Activated T-helper 17 cell treated with anti-CD3 and anti-CD28 coated beads, Interleukin-2, amount 50 U/mL, for 72 hours (primary cell): ENCODE data around the gene SFR1. TPM values are rescaled to one million over a fixed set of nuclear protein-coding genes. Genes with fewer than 3 reads are reported as not detected.

Source experiments
- ATAC-seq: fragments of 150-1000 bp; cut with Tn5 transposase; replicated peaks from 2 replicates; pipeline ENCODE4 v1.10.0; 2021; ENCODE audit warnings: mild to moderate bottlenecking, moderate library complexity
- H3K27ac Mint-ChIP-seq: one replicate; pipeline ENCODE4 v1.8.0; 2022; ENCODE audit warnings: mixed read lengths
- H3K27me3 Mint-ChIP-seq: one replicate; pipeline ENCODE4 v1.8.0; 2022; ENCODE audit warnings: mixed read lengths
- H3K36me3 Mint-ChIP-seq: one replicate; pipeline ENCODE4 v1.8.0; 2022; ENCODE audit warnings: low read depth, mild to moderate bottlenecking, mixed read lengths
- H3K4me1 Mint-ChIP-seq: one replicate; pipeline ENCODE4 v1.8.0; 2022; ENCODE audit warnings: mixed read lengths
- H3K4me3 Mint-ChIP-seq: one replicate; pipeline ENCODE4 v1.8.0; 2022; ENCODE audit warnings: mild to moderate bottlenecking, mixed read lengths
- H3K9me3 Mint-ChIP-seq: one replicate; pipeline ENCODE4 v1.8.0; 2022; ENCODE audit warnings: mixed read lengths
- total RNA-seq, 2 donors: library from RNA; stranded (reverse); gene quantifications; one replicate each; pipeline ENCODE4 v1.2.3, GENCODE V29; 2022

SFR1 gene, protein sequence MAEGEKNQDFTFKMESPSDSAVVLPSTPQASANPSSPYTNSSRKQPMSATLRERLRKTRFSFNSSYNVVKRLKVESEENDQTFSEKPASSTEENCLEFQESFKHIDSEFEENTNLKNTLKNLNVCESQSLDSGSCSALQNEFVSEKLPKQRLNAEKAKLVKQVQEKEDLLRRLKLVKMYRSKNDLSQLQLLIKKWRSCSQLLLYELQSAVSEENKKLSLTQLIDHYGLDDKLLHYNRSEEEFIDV
- 10 to 100 TPM; 12.4 to 14.3 TPM for total RNA-seq

DNA sequence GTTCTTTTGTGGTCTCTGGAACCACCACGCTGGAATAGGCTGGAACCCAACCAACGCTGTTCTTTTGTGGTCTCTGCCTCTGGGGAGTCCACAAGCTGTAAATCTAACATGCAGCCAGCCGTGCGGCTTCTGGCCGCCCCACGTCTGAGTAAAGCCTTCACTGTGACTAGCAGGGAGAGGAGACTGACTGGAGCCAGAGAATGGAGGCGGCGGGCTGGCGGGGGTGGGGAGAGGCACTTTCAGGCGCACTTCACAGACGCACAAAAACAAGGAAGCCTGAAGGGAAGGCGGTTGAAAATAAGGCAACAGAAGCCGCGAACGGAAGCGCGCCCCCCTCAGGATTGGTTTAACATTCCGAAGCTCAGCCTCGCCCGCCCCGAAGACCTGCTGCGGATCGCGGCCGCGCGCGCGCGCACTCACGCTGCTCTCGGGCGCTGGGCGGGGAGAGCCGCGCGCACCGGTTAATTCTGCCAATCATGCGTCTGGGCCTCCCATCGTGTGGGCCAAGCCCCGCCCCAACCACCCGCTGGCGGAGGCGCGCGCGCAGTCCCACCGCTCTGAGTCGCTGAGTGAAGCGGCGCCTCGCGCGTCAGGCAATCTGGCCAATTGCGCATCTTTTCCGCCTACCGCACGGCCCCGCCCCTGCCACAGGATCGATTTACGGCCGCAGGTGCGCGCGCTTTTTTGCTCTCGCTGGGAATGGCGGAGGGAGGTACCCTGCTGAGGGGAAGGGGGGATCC, at the start of gene SFR1:
Gene SFR1 (plus strand): TSS at position 687 of the 740 bp plus-strand sequence. CDS start 13 bp downstream, at position 700.
- ATAC-seq = peak; percentile 90
- Mint-ChIP-seq H3K4me3 (peak within 1 kb of the TSS; percentile 91), H3K36me3 (peaks cover 31% of the 10 kb centered on the region), H3K4me1 (peaks cover 22% of the 10 kb centered on the region), H3K27me3 (no peaks in the 10 kb centered on the region), H3K27ac (peak within 1 kb of the TSS; percentile 99), H3K9me3 (no peaks in the 10 kb centered on the region)

DNA sequence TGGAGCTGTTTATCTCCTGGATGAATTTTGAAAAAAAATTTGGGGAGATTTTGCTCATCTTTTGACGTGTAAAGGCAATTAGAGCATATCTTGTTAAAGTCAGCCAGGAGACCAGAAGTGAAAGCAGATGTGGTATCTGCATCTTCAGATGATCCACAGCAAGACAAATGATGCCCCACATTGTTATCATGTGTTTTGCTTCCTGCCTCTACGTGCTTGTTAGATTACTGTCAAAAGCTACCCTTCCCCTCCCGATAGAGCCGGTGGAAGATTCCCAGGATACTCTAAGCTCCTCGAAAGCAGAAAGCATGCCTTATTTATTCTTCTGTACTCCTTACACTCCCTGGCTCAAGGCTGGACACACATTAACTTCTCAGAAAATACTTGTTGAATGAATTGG, 49.2 kb upstream of the SFR1 start:
- ATAC-seq = no peak
- H3K9me3 Mint-ChIP-seq = no peaks in the 10 kb centered on the region
- H3K4me3 Mint-ChIP-seq = no peak overlapping the region
- H3K27me3 Mint-ChIP-seq = no peaks in the 10 kb centered on the region
- no peak overlapping the region for H3K27ac Mint-ChIP-seq
- no peaks in the 10 kb centered on the region for H3K4me1 Mint-ChIP-seq
- no peaks in the 10 kb centered on the region for H3K36me3 Mint-ChIP-seq

DNA sequence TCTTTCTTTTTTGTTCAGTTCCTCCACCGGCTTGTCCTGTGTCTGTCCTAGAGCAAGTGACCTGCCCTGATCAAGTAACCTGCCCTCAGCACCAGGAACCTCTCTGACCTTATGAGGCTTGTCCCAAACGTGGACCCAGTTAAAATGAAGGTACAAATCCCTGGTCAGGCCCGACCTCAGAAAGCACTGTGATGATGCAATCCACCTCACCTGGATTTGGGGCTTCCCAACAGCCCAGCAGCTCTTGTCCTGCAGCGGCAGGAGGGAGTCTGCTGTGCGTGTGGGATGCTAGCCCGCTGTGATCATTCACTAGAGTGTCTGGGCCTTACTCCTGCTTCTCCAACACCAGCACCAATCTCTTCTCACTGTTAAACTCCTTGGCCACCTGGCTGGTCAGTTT, 47.5 kb upstream of the SFR1 start:
- Mint-ChIP-seq H3K4me3 (no peak overlapping the region), H3K27ac (no peak overlapping the region), H3K9me3 (no peaks in the 10 kb centered on the region), H3K36me3 (no peaks in the 10 kb centered on the region), H3K27me3 (no peaks in the 10 kb centered on the region), H3K4me1 (no peaks in the 10 kb centered on the region)
- ATAC-seq = no peak

DNA sequence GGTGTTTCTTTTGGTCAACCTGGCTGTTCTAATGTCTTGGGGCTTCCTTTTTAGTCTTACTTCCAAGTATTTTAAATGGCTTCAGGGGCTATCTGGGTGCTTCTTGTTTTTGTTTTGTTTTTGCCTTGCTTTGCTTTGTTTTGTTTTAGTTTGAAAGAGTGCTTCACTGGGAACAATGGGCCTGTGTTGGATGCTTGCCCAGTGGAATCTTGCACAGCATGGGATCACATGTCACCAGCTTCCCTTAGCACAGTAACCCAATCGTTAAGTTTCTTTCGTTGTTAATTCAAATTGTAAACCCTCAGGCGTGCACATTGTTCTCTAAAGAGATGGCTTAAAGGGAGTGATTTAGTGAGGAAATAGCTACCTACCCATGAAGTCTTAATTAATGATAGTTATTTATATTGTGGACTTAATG, 45.2 kb upstream of the SFR1 start:
- no peaks in the 10 kb centered on the region for H3K4me1 Mint-ChIP-seq

DNA sequence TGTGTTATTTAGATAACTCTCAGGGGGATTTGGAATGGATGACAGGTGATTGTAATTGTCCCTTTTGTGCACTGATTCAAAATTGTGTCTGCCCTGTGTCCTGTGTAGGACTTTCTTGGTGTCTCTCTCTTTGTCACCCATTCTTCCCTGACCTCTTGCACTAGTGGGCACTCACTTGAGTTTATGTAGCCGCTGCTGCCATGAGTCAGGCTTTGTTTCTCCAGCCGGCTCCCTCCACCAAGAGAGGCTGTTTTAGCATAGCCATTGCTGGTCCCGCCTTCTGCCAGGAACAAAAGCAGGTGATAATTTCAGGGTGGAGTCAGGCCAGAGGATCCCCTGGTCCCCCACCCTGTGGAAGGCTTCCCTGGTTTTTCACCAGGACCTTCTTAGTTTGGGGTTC, 44.7 kb upstream of the SFR1 start:
- H3K27me3 Mint-ChIP-seq = no peaks in the 10 kb centered on the region
- ATAC-seq = no peak
- H3K36me3 Mint-ChIP-seq = no peaks in the 10 kb centered on the region
- H3K27ac Mint-ChIP-seq = no peak overlapping the region
- no peaks in the 10 kb centered on the region for H3K9me3 Mint-ChIP-seq
- H3K4me3 Mint-ChIP-seq = no peak overlapping the region
- no peaks in the 10 kb centered on the region for H3K4me1 Mint-ChIP-seq

More for the DNA sequence above, 45.2 kb upstream of the SFR1 start:
- H3K9me3 Mint-ChIP-seq = no peaks in the 10 kb centered on the region
- no peaks in the 10 kb centered on the region for H3K27me3 Mint-ChIP-seq
- no peak overlapping the region for H3K27ac Mint-ChIP-seq
- H3K4me3 Mint-ChIP-seq = no peak overlapping the region
- H3K36me3 Mint-ChIP-seq = no peaks in the 10 kb centered on the region
- ATAC-seq = no peak

DNA sequence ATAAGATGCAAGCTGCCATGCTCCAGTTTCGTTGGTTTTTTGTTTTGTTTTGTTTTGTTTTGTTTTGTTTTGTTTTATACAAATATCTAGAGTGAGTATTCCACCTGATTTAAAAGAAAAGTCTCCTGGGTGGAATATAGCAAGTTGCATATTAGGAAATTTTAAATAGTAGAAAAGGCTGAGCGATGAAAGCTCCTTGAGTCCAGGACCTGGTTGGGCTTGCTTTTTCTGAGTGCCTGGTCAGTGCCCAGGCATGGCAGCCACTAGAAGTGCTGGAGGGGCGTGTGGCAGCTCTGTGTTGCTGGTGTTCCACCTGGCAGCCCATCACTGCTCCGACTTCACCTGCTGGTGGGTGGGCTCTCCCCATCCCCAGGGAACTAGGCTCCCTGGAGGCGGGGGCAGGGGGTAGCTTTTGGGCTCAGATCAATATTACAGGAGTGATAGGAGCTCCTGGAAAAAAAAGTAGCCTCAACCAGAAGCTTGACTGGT, 44.3 kb upstream of the SFR1 start:
- Mint-ChIP-seq H3K4me3 (no peak overlapping the region), H3K4me1 (no peaks in the 10 kb centered on the region), H3K9me3 (no peaks in the 10 kb centered on the region), H3K36me3 (no peaks in the 10 kb centered on the region), H3K27ac (no peak overlapping the region), H3K27me3 (no peaks in the 10 kb centered on the region)
- ATAC-seq = no peak

DNA sequence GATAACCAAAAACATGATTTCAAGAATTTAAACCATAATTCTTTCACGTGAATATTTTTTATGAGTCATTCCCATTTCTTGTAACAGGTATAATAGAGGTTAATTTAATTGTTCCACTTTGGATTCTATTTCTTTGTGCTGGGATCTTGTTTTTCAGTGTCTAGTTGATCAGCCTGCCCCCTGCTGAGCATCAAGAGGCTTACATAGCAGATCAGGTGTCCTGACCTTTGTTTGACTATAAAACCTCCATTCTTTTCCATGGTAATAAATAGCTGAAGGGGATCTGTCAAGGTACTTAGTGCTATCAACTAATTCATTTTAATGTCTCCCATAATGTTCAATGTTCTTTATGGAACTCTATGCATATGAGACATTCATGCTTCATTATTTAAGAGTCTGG, 41.2 kb upstream of the SFR1 start:
- no peak overlapping the region for H3K27ac Mint-ChIP-seq
- ATAC-seq = peak; percentile 24
- no peaks in the 10 kb centered on the region for H3K36me3 Mint-ChIP-seq
- no peak overlapping the region for H3K4me3 Mint-ChIP-seq
- no peaks in the 10 kb centered on the region for H3K9me3 Mint-ChIP-seq
- no peaks in the 10 kb centered on the region for H3K4me1 Mint-ChIP-seq
- H3K27me3 Mint-ChIP-seq = no peaks in the 10 kb centered on the region

DNA sequence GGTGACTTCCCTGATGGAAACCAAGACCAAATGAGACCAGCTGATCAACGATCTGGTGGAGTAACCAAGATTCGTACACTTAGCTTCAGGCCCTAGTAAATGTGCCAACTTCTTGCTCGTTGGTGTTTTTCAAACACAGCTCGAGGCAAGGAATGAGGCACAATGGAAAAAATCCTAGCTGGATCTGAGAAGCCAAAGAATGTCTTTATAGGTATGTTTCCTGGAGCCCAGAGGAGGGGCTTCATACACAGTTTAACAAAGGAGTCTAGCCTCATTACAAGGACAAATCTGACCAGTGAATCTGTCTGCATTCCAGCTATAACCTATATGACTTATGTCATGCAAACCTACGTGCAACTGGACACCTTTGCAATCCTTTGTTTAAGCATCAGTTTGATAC, 40.0 kb upstream of the SFR1 start:
- Mint-ChIP-seq H3K27ac (no peak overlapping the region), H3K27me3 (no peaks in the 10 kb centered on the region), H3K9me3 (no peaks in the 10 kb centered on the region), H3K36me3 (no peaks in the 10 kb centered on the region), H3K4me3 (no peak overlapping the region), H3K4me1 (no peaks in the 10 kb centered on the region)
- ATAC-seq = no peak

DNA sequence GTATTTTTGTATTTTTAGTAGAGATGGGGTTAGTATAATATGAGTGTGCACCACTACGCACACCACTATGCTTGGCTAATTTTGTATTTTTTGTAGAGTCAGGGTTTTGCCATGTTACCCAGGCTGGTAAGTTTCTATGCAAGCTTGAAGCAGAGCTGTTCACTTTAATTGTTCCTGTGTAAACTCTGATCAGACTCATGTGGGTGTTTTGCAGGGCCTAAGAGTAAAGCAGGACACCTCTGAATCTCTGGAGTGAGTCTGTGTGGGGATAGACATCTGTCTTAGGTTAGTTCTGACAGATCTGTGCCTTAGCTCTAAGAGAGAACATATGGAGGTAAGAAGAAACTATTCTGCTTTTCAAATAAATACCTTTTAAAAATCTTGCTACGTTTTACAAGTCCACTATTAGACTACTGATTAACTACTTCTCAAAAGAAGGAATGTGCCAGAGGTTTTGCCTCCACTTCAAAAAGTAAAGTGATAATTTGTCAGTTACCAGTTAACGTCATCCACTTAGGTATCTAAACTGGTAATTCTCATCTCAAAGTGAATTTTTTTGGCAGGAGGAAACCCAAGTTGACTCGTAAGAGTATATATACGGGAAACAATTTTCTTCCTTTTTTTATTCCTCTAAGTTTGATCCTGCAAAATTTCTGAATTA, 37.4 kb upstream of the SFR1 start:
- H3K4me1 Mint-ChIP-seq = no peaks in the 10 kb centered on the region
- no peak overlapping the region for H3K4me3 Mint-ChIP-seq
- no peaks in the 10 kb centered on the region for H3K36me3 Mint-ChIP-seq
- no peak overlapping the region for H3K27ac Mint-ChIP-seq
- no peaks in the 10 kb centered on the region for H3K9me3 Mint-ChIP-seq
- ATAC-seq = no peak
- H3K27me3 Mint-ChIP-seq = no peaks in the 10 kb centered on the region

DNA sequence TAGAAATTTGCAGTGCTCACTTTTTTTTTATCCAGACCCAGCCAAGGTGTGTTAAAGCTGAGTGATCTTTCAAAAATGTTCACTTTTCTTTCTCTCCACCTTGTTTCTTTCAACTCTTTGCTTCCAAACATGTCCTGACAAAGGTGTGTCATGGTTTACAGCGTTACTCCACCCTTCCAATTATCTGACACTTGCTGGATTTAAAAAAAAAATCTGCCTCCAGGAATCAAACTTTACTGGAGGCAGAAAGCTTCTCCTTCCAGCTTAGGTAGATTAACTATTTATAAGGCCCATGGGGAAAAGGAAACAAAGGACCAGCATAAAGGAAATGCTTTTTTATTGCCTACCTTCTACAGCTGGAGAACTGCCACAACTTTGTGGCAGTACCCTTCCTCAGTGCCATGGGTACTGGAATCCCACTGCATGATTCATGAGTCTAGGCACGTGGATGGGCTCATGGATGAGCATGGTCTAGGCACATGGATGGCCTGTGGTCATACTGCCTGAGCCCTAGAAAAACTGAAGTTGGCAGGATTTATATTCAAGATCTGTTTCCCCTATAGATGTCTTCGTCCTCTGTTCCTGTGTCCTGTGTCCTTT, 36.1 kb upstream of the SFR1 start, which contains the start of gene COL17A1:
Gene COL17A1 (minus strand): TSS at position 80 of the 600 bp plus-strand sequence. CDS start 5,207 bp downstream, outside the sequence.
- H3K27ac Mint-ChIP-seq = no peak within 1 kb of the TSS
- H3K4me3 Mint-ChIP-seq = no peak within 1 kb of the TSS
- no peaks in the 10 kb centered on the region for H3K4me1 Mint-ChIP-seq
- H3K36me3 Mint-ChIP-seq = no peaks in the 10 kb centered on the region
- no peaks in the 10 kb centered on the region for H3K27me3 Mint-ChIP-seq
- no peaks in the 10 kb centered on the region for H3K9me3 Mint-ChIP-seq
- no peak for ATAC-seq

DNA sequence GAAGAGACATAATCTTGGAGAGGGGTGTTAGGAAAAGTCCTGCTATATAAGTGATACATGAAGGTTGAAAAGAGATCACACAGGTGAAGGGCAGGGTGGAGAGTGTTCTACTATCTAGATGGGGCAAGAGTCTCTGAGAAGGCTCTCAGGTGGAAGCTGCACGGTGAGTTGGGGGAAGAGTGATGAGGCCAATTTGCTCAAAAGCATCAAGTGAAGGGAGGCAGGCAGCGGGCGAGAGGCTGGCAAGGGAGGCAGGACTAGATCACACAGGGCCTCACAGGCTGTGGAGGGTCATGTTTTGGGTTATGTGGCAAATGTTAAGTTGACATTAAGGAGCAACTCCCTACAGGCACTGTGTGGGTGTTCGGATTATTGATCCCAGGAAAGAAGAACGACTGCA, 33.7 kb upstream of the SFR1 start:
- Mint-ChIP-seq H3K4me3 (no peak overlapping the region), H3K9me3 (no peaks in the 10 kb centered on the region), H3K27ac (no peak overlapping the region), H3K36me3 (no peaks in the 10 kb centered on the region), H3K4me1 (no peaks in the 10 kb centered on the region), H3K27me3 (no peaks in the 10 kb centered on the region)
- ATAC-seq = no peak

DNA sequence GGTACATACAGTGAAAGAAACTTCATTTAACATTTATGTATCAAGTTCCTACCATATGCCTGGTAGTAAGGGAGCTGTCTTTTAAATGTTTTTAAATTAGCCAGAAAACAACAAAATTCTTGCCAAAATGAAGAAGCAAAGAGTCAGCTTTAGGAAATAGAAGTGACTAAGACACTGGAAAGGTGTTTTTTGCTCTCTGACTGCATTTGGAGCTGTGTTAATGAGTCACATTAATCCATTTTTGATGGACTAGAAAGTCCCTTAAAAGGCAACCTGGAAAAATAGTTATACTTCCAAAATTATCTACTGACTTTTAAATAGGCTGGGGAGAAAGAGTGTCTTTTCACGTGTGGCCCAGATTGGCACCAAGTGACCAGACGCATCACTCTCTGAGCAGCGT, 32.4 kb upstream of the SFR1 start:
- no peak for ATAC-seq
- no peaks in the 10 kb centered on the region for H3K27me3 Mint-ChIP-seq
- H3K36me3 Mint-ChIP-seq = no peaks in the 10 kb centered on the region
- no peak overlapping the region for H3K4me3 Mint-ChIP-seq
- peak overlapping the region; percentile 28 for H3K27ac Mint-ChIP-seq
- no peaks in the 10 kb centered on the region for H3K4me1 Mint-ChIP-seq
- no peaks in the 10 kb centered on the region for H3K9me3 Mint-ChIP-seq

DNA sequence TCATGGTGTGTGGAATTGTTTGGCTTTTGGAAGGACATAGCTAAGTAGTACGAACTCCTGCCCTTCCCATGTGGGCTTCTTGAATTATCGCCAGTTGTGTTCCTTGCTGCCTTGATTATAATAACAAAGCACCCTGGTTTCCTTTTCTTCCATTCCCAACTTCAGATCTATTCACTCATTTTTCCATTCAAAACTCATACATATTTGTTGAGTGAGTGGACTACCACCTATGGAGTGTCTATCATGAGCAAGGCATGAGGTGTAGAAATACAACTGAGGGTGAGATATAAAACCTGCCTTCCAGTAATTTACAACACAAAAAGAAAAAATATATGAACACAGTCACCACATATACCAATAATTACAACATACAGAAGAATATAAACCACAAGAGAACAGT, 31.4 kb upstream of the SFR1 start:
- Mint-ChIP-seq H3K9me3 (no peaks in the 10 kb centered on the region), H3K27ac (no peak overlapping the region), H3K4me1 (no peaks in the 10 kb centered on the region), H3K4me3 (no peak overlapping the region), H3K27me3 (no peaks in the 10 kb centered on the region), H3K36me3 (no peaks in the 10 kb centered on the region)
- no peak for ATAC-seq

DNA sequence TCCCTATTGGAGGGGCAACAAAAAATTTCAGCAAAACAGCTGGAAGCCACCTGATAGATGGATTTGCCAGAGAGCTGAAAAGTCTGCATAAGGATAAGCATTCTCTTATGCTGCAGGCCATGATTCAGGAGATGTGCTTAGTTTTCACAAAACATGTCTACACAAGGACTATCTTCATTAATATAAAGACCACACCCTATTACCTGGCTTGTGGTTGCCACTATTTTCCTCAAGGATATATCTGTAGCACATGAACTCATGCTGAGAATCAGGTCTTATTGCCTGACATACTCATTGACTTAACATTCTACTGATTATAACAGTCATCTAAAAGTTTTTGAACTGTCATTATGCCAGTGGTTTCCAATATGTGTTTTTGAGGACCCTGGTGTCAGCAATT, 29.2 kb upstream of the SFR1 start:
- Mint-ChIP-seq H3K27me3 (no peaks in the 10 kb centered on the region), H3K36me3 (no peaks in the 10 kb centered on the region), H3K4me3 (no peak overlapping the region), H3K4me1 (no peaks in the 10 kb centered on the region), H3K27ac (no peak overlapping the region), H3K9me3 (no peaks in the 10 kb centered on the region)
- no peak for ATAC-seq
